OCI-LY7 (cell line): ENCODE measurements around the gene CPZ.

Source experiments
- CTCF ChIP-seq: fragments of 200-600 bp; sonication (generic); conservative IDR thresholded peaks from 2 replicates; pipeline ENCODE4 v1.5.1; 2014; ENCODE audit warnings: mild to moderate bottlenecking, antibody characterized with exemption, low read length, moderate library complexity, mixed read lengths
- EZH2phosphoT487 ChIP-seq: fragments of 200-600 bp; sonication (generic); IDR thresholded peaks from 2 replicates; pipeline ENCODE4 v1.6.1; 2018; ENCODE audit warnings: low read depth, borderline replicate concordance, mild to moderate bottlenecking, mixed run types, antibody characterized with exemption, low read length, moderate library complexity, mixed read lengths

- TF ChIP-seq CTCF, result no peak
- TF ChIP-seq EZH2phosphoT487, result no peak
Measured at GRCh38 chr4:8601556-8601955, 9.0 kb downstream of the CPZ start.
